H9 (cell line): Measurements from ENCODE around the gene TAF1C. TPM values are rescaled to one million over a fixed set of nuclear protein-coding genes. Genes with fewer than 3 reads are reported as not detected.
"Not testable (repeated sequence)": the region's sequence is repeated elsewhere in the genome, so short reads cannot be mapped to it uniquely, and the experiment has no call there.

Experiments used
- DNase-seq: peaks from one replicate; pipeline ENCODE4 v3.0.0-alpha.2; 2017
- H2AFZ ChIP-seq: one replicate; pipeline ENCODE4 v1.6.1; 2013; ENCODE audit warnings: mild to moderate bottlenecking, low read length, control low read depth, moderate library complexity
- H2AK5ac ChIP-seq: 2 replicates; pipeline ENCODE4 v1.6.1; 2013; ENCODE audit warnings: low read length, control low read depth, mixed read lengths; ENCODE audit not compliant: insufficient read length
- H2BK120ac ChIP-seq: one replicate; pipeline ENCODE4 v1.6.1; 2013; ENCODE audit warnings: low read depth, mild to moderate bottlenecking, low read length, control low read depth, inconsistent platforms; ENCODE audit not compliant: poor library complexity, severe bottlenecking
- H2BK12ac ChIP-seq: 2 replicates; pipeline ENCODE4 v1.6.1; 2013; ENCODE audit warnings: low read length, control low read depth, mixed read lengths, low read depth; ENCODE audit not compliant: insufficient read length
- H2BK15ac ChIP-seq: 2 replicates; pipeline ENCODE4 v1.6.1; 2013; ENCODE audit warnings: low read depth, low read length, control low read depth
- H2BK20ac ChIP-seq: one replicate; pipeline ENCODE4 v1.6.1; 2013; ENCODE audit warnings: low read depth, mild to moderate bottlenecking, low read length, control low read depth, inconsistent platforms; ENCODE audit not compliant: poor library complexity, severe bottlenecking
- H2BK5ac ChIP-seq: 2 replicates; pipeline ENCODE4 v1.6.1; 2013; ENCODE audit warnings: low read length, control low read depth, mixed read lengths; ENCODE audit not compliant: insufficient read length
- H3K14ac ChIP-seq: 2 replicates; pipeline ENCODE4 v1.6.1; 2013; ENCODE audit warnings: low read length, control low read depth; ENCODE audit not compliant: insufficient read depth
- H3K18ac ChIP-seq: 2 replicates; pipeline ENCODE4 v1.6.1; 2013; ENCODE audit warnings: low read depth, mild to moderate bottlenecking, mixed read lengths, low read length, control low read depth; ENCODE audit not compliant: insufficient read length
- H3K23ac ChIP-seq: 2 replicates; pipeline ENCODE4 v1.6.1; 2013; ENCODE audit warnings: low read length, control low read depth, mixed read lengths, low read depth; ENCODE audit not compliant: insufficient read length
- H3K23me2 ChIP-seq: 2 replicates; pipeline ENCODE4 v1.6.1; 2013; ENCODE audit warnings: low read depth, mild to moderate bottlenecking, mixed read lengths, low read length, control low read depth; ENCODE audit not compliant: insufficient read length, poor library complexity, severe bottlenecking
- H3K27ac ChIP-seq: 2 replicates; pipeline ENCODE4 v1.5.1; 2013; ENCODE audit warnings: low read length, control low read depth, mixed read lengths, low read depth; ENCODE audit not compliant: insufficient read length
- H3K27me3 ChIP-seq: 2 replicates; pipeline ENCODE4 v1.6.1; 2013; ENCODE audit warnings: low read length, control low read depth, inconsistent platforms; ENCODE audit not compliant: insufficient read depth
- H3K4ac ChIP-seq: 2 replicates; pipeline ENCODE4 v1.6.1; 2013; ENCODE audit warnings: low read depth, mild to moderate bottlenecking, control low read depth, inconsistent platforms, low read length, moderate library complexity
- H3K4me1 ChIP-seq: 2 replicates; pipeline ENCODE4 v1.6.1; 2013; ENCODE audit warnings: low read length, control low read depth, inconsistent platforms; ENCODE audit not compliant: insufficient read depth
- H3K4me2 ChIP-seq: 2 replicates; pipeline ENCODE4 v1.6.1; 2013; ENCODE audit warnings: low read length, control low read depth, mixed read lengths; ENCODE audit not compliant: insufficient read length, insufficient read depth
- H3K56ac ChIP-seq: 2 replicates; pipeline ENCODE4 v1.6.1; 2013; ENCODE audit warnings: low read depth, mild to moderate bottlenecking, mixed read lengths, low read length, control low read depth; ENCODE audit not compliant: insufficient read length
- H3K79me1 ChIP-seq: 2 replicates; pipeline ENCODE4 v1.6.1; 2013; ENCODE audit warnings: low read depth, mild to moderate bottlenecking, moderate library complexity, low read length, control low read depth, inconsistent platforms; ENCODE audit not compliant: insufficient read depth, poor library complexity, severe bottlenecking
- H3K79me2 ChIP-seq: 2 replicates; pipeline ENCODE4 v1.6.1; 2013; ENCODE audit warnings: low read length, control low read depth, inconsistent platforms; ENCODE audit not compliant: insufficient read depth
- H3K9ac ChIP-seq: 2 replicates; pipeline ENCODE4 v1.6.1; 2013; ENCODE audit warnings: low read length, control low read depth, mixed read lengths; ENCODE audit not compliant: insufficient read length; ENCODE audit errors: extremely low read depth
- H3K9me3 ChIP-seq: one replicate; pipeline ENCODE4 v1.6.1; 2013; ENCODE audit warnings: low read depth, low read length, inconsistent platforms; ENCODE audit not compliant: control insufficient read depth
- H3T11ph ChIP-seq: one replicate; pipeline ENCODE4 v1.6.1; 2013; ENCODE audit warnings: mild to moderate bottlenecking, low read length, control low read depth, inconsistent platforms
- H4K20me1 ChIP-seq: one replicate; pipeline ENCODE4 v1.6.1; 2013; ENCODE audit not compliant: control insufficient read depth, insufficient read length, insufficient read depth
- H4K5ac ChIP-seq: 2 replicates; pipeline ENCODE4 v1.6.1; 2013; ENCODE audit warnings: low read depth, mild to moderate bottlenecking, mixed read lengths, low read length, control low read depth; ENCODE audit not compliant: insufficient read length
- H4K8ac ChIP-seq: replicated peaks from 2 replicates; pipeline ENCODE4 v1.6.1; 2013; ENCODE audit warnings: low read length, control low read depth, mixed read lengths, low read depth; ENCODE audit not compliant: insufficient read length
- H4K91ac ChIP-seq: 2 replicates; pipeline ENCODE4 v1.6.1; 2013; ENCODE audit warnings: low read depth, mild to moderate bottlenecking, moderate library complexity, mixed read lengths, low read length, control low read depth; ENCODE audit not compliant: insufficient read length
- H3K27ac Mint-ChIP-seq, 3 experiments: 2 replicates in 2 of 3; 3 replicates in 1 of 3; pipeline ENCODE4 v1.8.0; 2020 to 2021; ENCODE audit warnings: mixed read lengths in 3 of 3, mild to moderate bottlenecking in 1 of 3, moderate library complexity in 1 of 3
- H3K27me3 Mint-ChIP-seq: 2 replicates; pipeline ENCODE4 v1.8.0; 2021; ENCODE audit warnings: low read depth, mild to moderate bottlenecking, moderate library complexity, mixed read lengths
- H3K36me3 Mint-ChIP-seq, 3 experiments: 2 replicates in 2 of 3; 3 replicates in 1 of 3; pipeline ENCODE4 v1.8.0; 2020 to 2021; ENCODE audit warnings: low read depth in 3 of 3, mixed read lengths in 3 of 3; ENCODE audit not compliant: insufficient read depth in 1 of 3
- H3K4me1 Mint-ChIP-seq, 2 experiments: 2 replicates each; pipeline ENCODE4 v1.8.0; 2020; ENCODE audit warnings: mixed read lengths in 2 of 2
- H3K4me3 Mint-ChIP-seq, 2 experiments: 2 replicates in 1 of 2; 3 replicates in 1 of 2; pipeline ENCODE4 v1.8.0; 2020 to 2021; ENCODE audit warnings: mild to moderate bottlenecking in 2 of 2, mixed read lengths in 2 of 2, moderate library complexity in 1 of 2
- H3K9me3 Mint-ChIP-seq, 2 experiments: 2 replicates in 1 of 2; 3 replicates in 1 of 2; pipeline ENCODE4 v1.8.0; 2020; ENCODE audit warnings: mild to moderate bottlenecking in 2 of 2, mixed read lengths in 2 of 2, moderate library complexity in 1 of 2
- WGBS: extraction: QIAGEN DNeasy Blood & Tissue Kit; methylation state at CpG from one replicate; pipeline ENCODE4 v1.1.7; 2013; ENCODE audit warnings: missing lambda C conversion rate, low lambda C conversion rate, mixed read lengths; ENCODE audit not compliant: insufficient read length; ENCODE audit errors: extremely low coverage; 5-methylcytosine and 5-hydroxymethylcytosine counted together
- total RNA-seq: library from RNA; stranded (reverse); gene quantifications from 2 replicates; pipeline ENCODE4 v1.2.1, GENCODE V29; 2021
- TF ChIP-seq, protein P1 (sequence below): fragments of 200-600 bp; sonication (generic); conservative IDR thresholded peaks from 3 replicates; pipeline ENCODE4 v1.8.0; 2021; ENCODE audit warnings: antibody characterized with exemption, mild to moderate bottlenecking

TAF1C gene
- total RNA-seq, 1 experiment from 2014 or later: 78.6 TPM

DNA sequence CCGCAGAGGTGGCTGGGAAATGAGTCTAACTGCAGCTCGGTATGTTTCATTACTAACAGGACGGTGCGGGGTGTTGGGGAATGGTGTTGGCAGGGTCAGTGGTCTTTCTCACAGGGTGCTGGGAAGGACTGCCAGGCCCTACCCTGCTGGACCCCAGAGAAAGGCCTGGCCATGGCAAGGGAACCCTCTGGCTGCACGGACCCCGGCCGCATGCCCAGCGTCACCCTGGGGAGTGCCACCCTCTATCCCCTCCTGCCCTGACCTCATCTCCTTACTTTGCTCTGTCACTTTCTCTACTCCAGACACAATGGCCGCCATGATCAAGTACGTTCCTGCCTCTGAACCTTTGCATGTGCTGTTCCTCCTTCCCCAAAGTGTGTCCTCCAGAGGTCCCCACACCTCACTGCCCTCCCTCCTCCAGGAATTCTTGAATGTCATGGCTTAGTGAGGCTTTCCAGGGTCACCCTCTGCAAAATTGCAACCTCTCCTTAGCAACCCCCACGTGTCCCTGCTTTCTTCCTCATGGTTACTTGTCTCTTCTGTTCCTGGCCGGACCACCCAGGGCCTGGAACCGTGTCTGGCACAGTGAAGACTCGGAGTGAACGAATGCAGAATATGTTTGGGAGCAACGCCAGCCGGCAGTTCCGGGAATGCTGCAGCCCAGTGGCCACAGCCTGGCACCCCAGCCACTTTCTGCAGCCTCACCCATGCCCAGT lies 19.3 kb upstream of the TAF1C start:
- no peak overlapping the region for H3K4me3 Mint-ChIP-seq
- DNase-seq: no peak
- H3K9me3 Mint-ChIP-seq: no peaks in the 10 kb centered on the region
- WGBS: no CpG with 5 or more reads among the region's 18 CpGs
- no peak overlapping the region for H3K9ac ChIP-seq
- no peaks in the 10 kb centered on the region for H4K20me1 ChIP-seq
- no peak overlapping the region for H3K27ac ChIP-seq
- H2BK20ac ChIP-seq: no peak overlapping the region
- no peak overlapping the region for H3K23ac ChIP-seq
- H2BK5ac ChIP-seq: no peak overlapping the region
- no peaks in the 10 kb centered on the region for H3K79me1 ChIP-seq
- no peaks in the 10 kb centered on the region for H3K27me3 ChIP-seq
- TF ChIP-seq, protein P1, sequence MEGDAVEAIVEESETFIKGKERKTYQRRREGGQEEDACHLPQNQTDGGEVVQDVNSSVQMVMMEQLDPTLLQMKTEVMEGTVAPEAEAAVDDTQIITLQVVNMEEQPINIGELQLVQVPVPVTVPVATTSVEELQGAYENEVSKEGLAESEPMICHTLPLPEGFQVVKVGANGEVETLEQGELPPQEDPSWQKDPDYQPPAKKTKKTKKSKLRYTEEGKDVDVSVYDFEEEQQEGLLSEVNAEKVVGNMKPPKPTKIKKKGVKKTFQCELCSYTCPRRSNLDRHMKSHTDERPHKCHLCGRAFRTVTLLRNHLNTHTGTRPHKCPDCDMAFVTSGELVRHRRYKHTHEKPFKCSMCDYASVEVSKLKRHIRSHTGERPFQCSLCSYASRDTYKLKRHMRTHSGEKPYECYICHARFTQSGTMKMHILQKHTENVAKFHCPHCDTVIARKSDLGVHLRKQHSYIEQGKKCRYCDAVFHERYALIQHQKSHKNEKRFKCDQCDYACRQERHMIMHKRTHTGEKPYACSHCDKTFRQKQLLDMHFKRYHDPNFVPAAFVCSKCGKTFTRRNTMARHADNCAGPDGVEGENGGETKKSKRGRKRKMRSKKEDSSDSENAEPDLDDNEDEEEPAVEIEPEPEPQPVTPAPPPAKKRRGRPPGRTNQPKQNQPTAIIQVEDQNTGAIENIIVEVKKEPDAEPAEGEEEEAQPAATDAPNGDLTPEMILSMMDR: no peak
- no peak overlapping the region; a peak in 1 of 7 replicates for H3K27ac Mint-ChIP-seq
- H2BK12ac ChIP-seq: no peak overlapping the region
- H4K8ac ChIP-seq: no peak overlapping the region
- no peaks in the 10 kb centered on the region; the same call in 1 of the 2 replicates for H3K27me3 Mint-ChIP-seq
- H3K4ac ChIP-seq: no peak overlapping the region
- H3K79me2 ChIP-seq: no peaks in the 10 kb centered on the region
- H3T11ph ChIP-seq: no peak overlapping the region
- H4K91ac ChIP-seq: no peak overlapping the region
- H3K56ac ChIP-seq: no peak overlapping the region
- H2AK5ac ChIP-seq: no peak overlapping the region
- no peaks in the 10 kb centered on the region for H3K23me2 ChIP-seq
- H2BK120ac ChIP-seq: no peak overlapping the region
- H2AFZ ChIP-seq: no peak overlapping the region
- no peak overlapping the region for H3K4me2 ChIP-seq
- no peaks in the 10 kb centered on the region for H3K9me3 ChIP-seq
- H3K4me1 Mint-ChIP-seq: peaks cover 5 to 7% of the 10 kb centered on the region in 2 experiments
- H4K5ac ChIP-seq: no peak overlapping the region
- no peaks in the 10 kb centered on the region for H3K4me1 ChIP-seq
- H3K18ac ChIP-seq: no peak overlapping the region
- no peak overlapping the region for H2BK15ac ChIP-seq
- H3K36me3 Mint-ChIP-seq: no peaks in the 10 kb centered on the region
- H3K14ac ChIP-seq: no peak overlapping the region

DNA sequence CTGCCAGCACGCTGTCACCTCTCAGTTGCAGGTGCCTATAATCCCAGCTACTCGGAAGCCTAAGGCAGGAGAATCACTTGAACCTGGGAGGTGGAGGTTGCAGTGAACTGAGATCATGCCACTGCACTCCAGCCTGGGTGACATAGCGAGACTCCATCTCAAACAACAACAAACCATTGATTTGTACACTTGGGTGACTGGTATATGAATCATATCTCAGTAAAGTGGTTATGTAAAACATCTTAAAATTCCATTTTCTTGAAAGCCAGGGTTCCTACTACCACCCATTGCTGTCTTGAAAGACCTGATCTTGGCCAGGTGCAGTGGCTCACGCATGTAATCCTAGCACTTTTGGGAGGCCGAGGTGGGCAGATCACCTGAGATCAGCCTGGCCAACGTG lies 18.3 kb upstream of the TAF1C start:
- not testable (repeated sequence) for H2AK5ac ChIP-seq, H4K91ac ChIP-seq, H3K27me3 ChIP-seq, H3K4me1 Mint-ChIP-seq, H3K23me2 ChIP-seq, H4K5ac ChIP-seq, H3K79me1 ChIP-seq, DNase-seq, H3K9ac ChIP-seq, H3K4me3 Mint-ChIP-seq, H2BK5ac ChIP-seq, H2BK20ac ChIP-seq, H3K4me2 ChIP-seq, H3K36me3 Mint-ChIP-seq, H3T11ph ChIP-seq, H3K27ac ChIP-seq, H3K14ac ChIP-seq, H4K20me1 ChIP-seq, H3K27me3 Mint-ChIP-seq, H3K27ac Mint-ChIP-seq, H3K4ac ChIP-seq, H3K23ac ChIP-seq, H3K79me2 ChIP-seq, H2BK120ac ChIP-seq, H2BK12ac ChIP-seq, H3K18ac ChIP-seq, H3K4me1 ChIP-seq, H2BK15ac ChIP-seq, H3K56ac ChIP-seq, H3K9me3 ChIP-seq, H3K9me3 Mint-ChIP-seq, H2AFZ ChIP-seq, H4K8ac ChIP-seq
- no CpG with 5 or more reads among the region's 6 CpGs for WGBS
